Dermis microvascular lymphatic vessel endothelial cell (primary cell): ENCODE measurements around the gene TMEM101. TPM values are rescaled to one million over a fixed set of nuclear protein-coding genes. Genes with fewer than 3 reads are reported as not detected.
"Not testable (repeated sequence)": the region's sequence is repeated elsewhere in the genome, so short reads cannot be mapped to it uniquely, and the experiment has no call there.

Source experiments
- DNase-seq, 2 donors: peaks; one replicate each; pipeline versions ENCODE4 v3.0.0 to v3.0.0-alpha.2; 2010; ENCODE audit warnings: low read depth in 2 of 2
- total RNA-seq: library from RNA; depleted of rRNA; stranded (reverse); fragments of >200 nt; gene quantifications from 2 replicates; pipeline ENCODE4 v1.2.1, GENCODE V29; 2014

The TMEM101 gene
- 82.8 and 89.0 TPM in 2 replicates for total RNA-seq

- DNase-seq, result peak; percentile 86 to 90
Measured at GRCh38 chr17:44014437-44015172, at the start of gene TMEM101. Gene TMEM101 (minus strand): TSS chr17:44014963. CDS start chr17:44014952, 11 bp downstream.

GRCh38 chr17:44063704-44064639, 49.2 kb upstream of the TMEM101 start:
- DNase-seq, result no peak

GRCh38 chr17:44062871-44063270, 48.1 kb upstream of the TMEM101 start:
- no peak for DNase-seq

GRCh38 chr17:44061446-44061845, 46.7 kb upstream of the TMEM101 start:
- DNase-seq, result no peak

GRCh38 chr17:44059101-44059892, 44.5 kb upstream of the TMEM101 start:
- DNase-seq, result no peak

- DNase-seq, result no peak
Measured at GRCh38 chr17:44053125-44053872, 38.5 kb upstream of the TMEM101 start.

GRCh38 chr17:44049294-44050060, 34.7 kb upstream of the TMEM101 start:
- DNase-seq, result no peak

GRCh38 chr17:44046893-44047292, 32.1 kb upstream of the TMEM101 start:
- not testable (repeated sequence) for DNase-seq

- DNase-seq, result no peak
Measured at GRCh38 chr17:44045486-44045885, 30.7 kb upstream of the TMEM101 start.

GRCh38 chr17:44044071-44044470, 29.3 kb upstream of the TMEM101 start:
- DNase-seq, result no peak

GRCh38 chr17:44043272-44043696, 28.5 kb upstream of the TMEM101 start:
- no peak for DNase-seq

- no peak for DNase-seq
Measured at GRCh38 chr17:44039829-44040635, 25.3 kb upstream of the TMEM101 start.

GRCh38 chr17:44038604-44039011, 23.8 kb upstream of the TMEM101 start:
- DNase-seq, result no peak

- no peak for DNase-seq
Measured at GRCh38 chr17:44037471-44037870, 22.7 kb upstream of the TMEM101 start.

GRCh38 chr17:44034688-44035087, 19.9 kb upstream of the TMEM101 start:
- DNase-seq, result not testable (repeated sequence)

- DNase-seq, result peak in 1 of 2 donors; percentile 23
Measured at GRCh38 chr17:44033861-44034408, 19.2 kb upstream of the TMEM101 start.

- no peak for DNase-seq
Measured at GRCh38 chr17:44030482-44030881, 15.7 kb upstream of the TMEM101 start.

GRCh38 chr17:44029736-44030135, 15.0 kb upstream of the TMEM101 start:
- DNase-seq, result no peak

- no peak for DNase-seq
Measured at GRCh38 chr17:44024853-44025252, 10.1 kb upstream of the TMEM101 start.
